OCI-LY1 (cell line): ENCODE results near the gene ADD1.

ENCODE experiments used
- H2AFZ ChIP-seq: fragments of 200-600 bp; sonication (generic), shearing (Covaris generic); 2 replicates; pipeline ENCODE4 v1.6.0; 2014; ENCODE audit warnings: antibody characterized with exemption, mild to moderate bottlenecking, low read length
- H3F3A ChIP-seq: fragments of 200-600 bp; sonication (generic), shearing (Covaris generic); 2 replicates; pipeline ENCODE4 v1.6.0; 2014; ENCODE audit warnings: mild to moderate bottlenecking, antibody characterized with exemption, low read length, moderate library complexity; ENCODE audit not compliant: insufficient read depth
- H3K27ac ChIP-seq: fragments of 200-600 bp; sonication (generic); 2 replicates; pipeline ENCODE4 v1.5.1; 2014; ENCODE audit warnings: low read length, mixed run types, mild to moderate bottlenecking, low read depth; ENCODE audit not compliant: poor library complexity, severe bottlenecking
- H3K27me3 ChIP-seq: fragments of 200-600 bp; sonication (generic); 2 replicates; pipeline ENCODE4 v1.6.0; 2014; ENCODE audit warnings: antibody characterized with exemption, mild to moderate bottlenecking, low read length, moderate library complexity; ENCODE audit not compliant: insufficient read depth
- H3K36me3 ChIP-seq: fragments of 200-600 bp; sonication (generic); 2 replicates; pipeline ENCODE4 v1.6.1; 2014; ENCODE audit warnings: mild to moderate bottlenecking, antibody characterized with exemption, low read length, moderate library complexity, mixed read lengths; ENCODE audit not compliant: insufficient read depth
- H3K4me1 ChIP-seq: fragments of 200-600 bp; sonication (generic); 2 replicates; pipeline ENCODE4 v1.5.1; 2014; ENCODE audit warnings: mild to moderate bottlenecking, low read length, moderate library complexity; ENCODE audit not compliant: insufficient read depth, severe bottlenecking
- H3K4me2 ChIP-seq: fragments of 200-600 bp; sonication (generic), shearing (Covaris generic); 2 replicates; pipeline ENCODE4 v1.6.1; 2014; ENCODE audit warnings: low read length
- H3K4me3 ChIP-seq: fragments of 200-600 bp; sonication (generic); 2 replicates; pipeline ENCODE4 v1.5.1; 2014; ENCODE audit warnings: low read length, low read depth, mild to moderate bottlenecking, mixed read lengths; ENCODE audit not compliant: poor library complexity, severe bottlenecking
- H3K79me2 ChIP-seq: fragments of 200-600 bp; shearing (Covaris generic); 2 replicates; pipeline ENCODE4 v1.6.1; 2016; ENCODE audit warnings: mixed run types, low read length, mixed read lengths; ENCODE audit not compliant: insufficient read depth
- H3K9ac ChIP-seq: fragments of 200-600 bp; sonication (generic), shearing (Covaris generic); 2 replicates; pipeline ENCODE4 v1.6.1; 2014; ENCODE audit warnings: mild to moderate bottlenecking, low read length, mixed read lengths
- H3K9me2 ChIP-seq: fragments of 200-600 bp; sonication (generic), shearing (Covaris generic); 2 replicates; pipeline ENCODE4 v1.6.1; 2014; ENCODE audit warnings: low read depth, mild to moderate bottlenecking, low read length, mixed read lengths
- H3K9me3 ChIP-seq: fragments of 200-600 bp; shearing (Covaris generic); 2 replicates; pipeline ENCODE4 v1.6.1; 2014; ENCODE audit warnings: low read length, mixed read lengths
- H4K20me1 ChIP-seq: fragments of 200-600 bp; sonication (generic), shearing (Covaris generic); 2 replicates; pipeline ENCODE4 v1.6.0; 2016; ENCODE audit warnings: mild to moderate bottlenecking, low read length; ENCODE audit not compliant: insufficient read depth
- CTCF ChIP-seq: fragments of 200-600 bp; sonication (generic), shearing (Covaris generic); IDR thresholded peaks from 2 replicates; pipeline ENCODE4 v1.5.1; 2017; ENCODE audit warnings: mild to moderate bottlenecking, antibody characterized with exemption, low read length, moderate library complexity, mixed read lengths
- EZH2 ChIP-seq: fragments of 200-600 bp; sonication (generic), shearing (Covaris generic); IDR thresholded peaks from 2 replicates; pipeline ENCODE4 v1.8.0; 2017; ENCODE audit warnings: borderline replicate concordance, mixed run types, mild to moderate bottlenecking, antibody characterized with exemption, low read length, moderate library complexity, mixed read lengths

Gene ADD1

DNA sequence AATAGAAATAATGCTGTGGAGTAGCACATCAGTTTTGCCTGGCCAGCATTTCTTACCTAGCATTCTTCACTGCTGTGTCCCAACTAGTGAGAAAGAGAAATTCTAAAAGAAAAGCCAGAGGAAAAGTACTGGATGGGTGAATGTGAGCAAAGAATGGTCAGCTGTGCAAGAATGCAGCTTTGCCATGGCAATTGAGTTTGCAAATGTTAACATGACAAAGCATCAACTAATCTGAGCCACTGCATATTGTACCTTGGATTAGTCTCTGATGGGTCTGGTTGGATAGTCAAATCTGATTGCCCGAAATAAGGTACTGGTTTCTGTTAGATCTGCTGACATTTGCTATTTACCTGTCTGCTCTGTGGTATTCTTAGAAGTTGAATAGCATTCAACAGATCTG, 38.7 kb downstream of the ADD1 start:
- H3K27ac ChIP-seq = no peak overlapping the region
- H3K4me1 ChIP-seq = no peaks in the 10 kb centered on the region
- TF ChIP-seq EZH2 (no peak), CTCF (no peak)
- no peaks in the 10 kb centered on the region for H3F3A ChIP-seq
- H3K9me3 ChIP-seq = no peaks in the 10 kb centered on the region
- H3K9ac ChIP-seq = no peak overlapping the region
- no peaks in the 10 kb centered on the region for H3K27me3 ChIP-seq
- no peaks in the 10 kb centered on the region for H3K79me2 ChIP-seq
- H3K4me3 ChIP-seq = no peak overlapping the region
- H2AFZ ChIP-seq = no peak overlapping the region
- H3K4me2 ChIP-seq = no peak overlapping the region
- no peaks in the 10 kb centered on the region for H3K9me2 ChIP-seq
- no peaks in the 10 kb centered on the region for H4K20me1 ChIP-seq
- H3K36me3 ChIP-seq = no peaks in the 10 kb centered on the region

GRCh38 chr4:2886161-2886560, 42.5 kb downstream of the ADD1 start:
- H3K9ac ChIP-seq = no peak overlapping the region
- no peaks in the 10 kb centered on the region for H3K79me2 ChIP-seq
- no peaks in the 10 kb centered on the region for H3K4me1 ChIP-seq
- no peak overlapping the region for H3K4me3 ChIP-seq
- H3K4me2 ChIP-seq = no peak overlapping the region
- no peaks in the 10 kb centered on the region for H4K20me1 ChIP-seq
- H3K36me3 ChIP-seq = no peaks in the 10 kb centered on the region
- no peaks in the 10 kb centered on the region for H3K9me3 ChIP-seq
- H2AFZ ChIP-seq = no peak overlapping the region
- TF ChIP-seq CTCF (no peak), EZH2 (no peak)
- no peaks in the 10 kb centered on the region for H3K9me2 ChIP-seq
- no peaks in the 10 kb centered on the region for H3F3A ChIP-seq
- no peaks in the 10 kb centered on the region for H3K27me3 ChIP-seq
- no peak overlapping the region for H3K27ac ChIP-seq

DNA sequence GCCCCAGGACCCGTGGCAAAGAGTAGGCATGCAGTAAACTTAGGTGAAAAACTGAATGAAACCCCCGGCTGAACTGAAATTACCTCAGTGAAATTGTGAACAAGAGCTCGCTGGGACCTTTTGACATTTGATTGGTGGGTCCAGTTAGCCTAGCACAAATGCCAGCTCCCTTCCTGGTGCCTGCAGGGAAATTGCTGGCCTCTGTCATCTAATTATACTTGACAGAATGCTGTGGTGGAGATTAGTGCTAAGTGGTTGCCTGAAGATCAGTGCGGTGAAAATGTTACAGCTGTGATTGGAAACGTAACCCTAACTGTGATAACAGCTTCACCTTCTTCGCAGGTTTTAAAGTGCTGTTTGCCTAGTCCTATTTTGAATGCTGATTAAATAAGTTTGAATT, 43.0 kb downstream of the ADD1 start:
- Histone ChIP-seq H3K4me1 (no peaks in the 10 kb centered on the region), H3F3A (no peaks in the 10 kb centered on the region), H3K9me2 (no peaks in the 10 kb centered on the region), H3K27me3 (no peaks in the 10 kb centered on the region), H3K27ac (no peak overlapping the region), H4K20me1 (no peaks in the 10 kb centered on the region), H3K9ac (no peak overlapping the region), H2AFZ (no peak overlapping the region), H3K9me3 (no peaks in the 10 kb centered on the region), H3K79me2 (no peaks in the 10 kb centered on the region), H3K4me3 (no peak overlapping the region), H3K4me2 (no peak overlapping the region), H3K36me3 (no peaks in the 10 kb centered on the region)
- TF ChIP-seq CTCF = no peak
- TF ChIP-seq EZH2 = no peak
